CD4-positive, alpha-beta T cell treated with Interleukin-4 for 4 hours (primary cell): ENCODE data around the gene MNAT1.
"Not testable (repeated sequence)": the region's sequence is repeated elsewhere in the genome, so short reads cannot be mapped to it uniquely, and the experiment has no call there.

Source experiments
- DNase-seq: peaks from one replicate; pipeline ENCODE4 v3.0.0-alpha.2; 2020

The MNAT1 gene

DNA sequence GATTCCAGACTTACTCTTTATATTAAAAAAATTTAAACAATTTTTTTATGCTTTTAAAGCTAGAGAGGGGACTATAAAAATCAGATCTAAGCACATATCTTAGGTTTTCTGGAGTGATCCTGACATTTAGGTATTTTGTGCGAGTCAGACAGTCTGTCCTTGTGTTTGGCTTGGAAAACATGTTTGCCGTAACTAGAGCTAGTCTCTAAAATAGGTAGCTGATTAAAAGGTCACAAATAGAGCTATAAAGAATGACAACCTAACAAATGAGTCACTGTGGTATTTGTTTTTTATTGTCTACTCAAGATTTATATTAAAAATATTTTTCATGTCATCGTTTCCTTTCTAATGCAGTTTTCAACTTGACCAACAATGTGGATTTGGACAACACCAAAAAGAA is 73.4 kb downstream of the MNAT1 start:
- DNase-seq: no peak

DNA sequence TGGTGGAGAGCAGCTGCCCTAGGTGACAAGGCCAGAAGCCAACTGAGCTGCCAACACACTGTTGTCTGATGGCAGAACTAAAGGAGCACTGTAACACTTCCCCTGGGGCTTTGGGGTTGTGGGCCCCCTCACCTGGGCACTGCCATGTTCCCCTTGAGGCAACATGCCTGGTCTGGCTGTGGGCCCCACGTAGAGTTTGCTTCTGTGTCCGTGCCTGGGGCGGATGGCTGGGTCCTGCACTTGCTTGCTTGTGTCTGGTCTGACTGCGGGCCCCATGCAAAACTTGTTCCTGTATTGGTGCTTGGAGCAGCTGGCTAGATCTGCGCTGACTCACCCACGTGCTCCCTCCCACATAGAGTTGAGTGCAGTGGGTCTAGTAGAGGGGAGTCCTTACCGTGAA is 78.4 kb downstream of the MNAT1 start:
- DNase-seq: no peak

DNA sequence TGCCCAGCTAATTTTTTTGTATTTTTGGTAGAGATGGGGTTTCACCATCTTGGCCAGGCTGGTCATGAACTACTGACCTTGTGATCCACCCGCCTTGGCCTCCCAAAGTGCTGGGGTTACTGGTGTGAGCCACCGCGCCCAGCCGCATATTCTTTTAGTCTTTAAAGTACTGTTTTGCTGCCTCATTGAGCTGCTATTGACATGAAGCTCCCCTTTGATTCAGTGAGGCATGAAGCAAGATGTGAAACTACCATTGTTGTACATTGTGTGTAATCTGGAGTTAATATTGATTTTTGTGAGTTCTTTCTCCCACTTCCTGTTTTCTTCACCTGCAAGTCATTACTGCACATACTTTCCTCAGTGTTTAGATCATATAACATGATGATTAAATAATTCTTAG is 80.8 kb downstream of the MNAT1 start:
- DNase-seq: no peak

DNA sequence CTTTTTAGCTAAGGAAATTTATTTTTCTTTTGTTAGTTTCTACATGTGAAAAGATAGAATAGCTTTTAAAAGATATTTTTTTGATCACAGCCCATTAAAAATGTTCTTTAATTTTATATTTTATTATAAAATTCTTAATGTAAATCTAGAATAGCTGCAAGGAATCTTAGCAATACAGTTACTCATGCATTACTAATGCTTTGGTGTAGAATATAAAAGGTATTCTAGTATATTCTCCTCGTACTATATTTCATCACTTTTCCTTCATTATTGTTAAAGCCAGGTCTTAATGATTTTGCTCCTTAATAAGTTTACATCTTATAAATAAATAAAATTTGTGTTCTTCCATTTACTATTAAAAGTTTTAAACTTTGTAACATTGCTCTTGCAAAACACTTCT is 82.6 kb downstream of the MNAT1 start:
- DNase-seq: no peak

DNA sequence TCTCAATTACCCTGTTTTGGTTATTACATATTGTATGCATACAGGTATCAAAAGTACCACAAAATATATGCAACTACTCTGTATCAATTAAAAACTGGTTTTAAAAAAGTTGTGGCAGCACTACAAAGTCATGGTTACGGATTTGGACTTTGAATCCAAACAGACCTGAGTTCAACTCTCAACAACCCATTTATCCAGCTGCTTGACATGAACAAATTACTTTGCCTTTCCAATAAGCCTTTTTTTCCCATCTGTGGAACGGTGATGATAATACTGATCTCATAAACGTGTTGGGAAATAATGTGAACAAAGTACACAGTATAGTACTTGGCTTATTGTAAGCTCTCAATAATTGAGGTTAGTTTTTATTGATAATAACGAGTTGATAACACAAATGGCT is 85.0 kb downstream of the MNAT1 start:
- DNase-seq: no peak

DNA sequence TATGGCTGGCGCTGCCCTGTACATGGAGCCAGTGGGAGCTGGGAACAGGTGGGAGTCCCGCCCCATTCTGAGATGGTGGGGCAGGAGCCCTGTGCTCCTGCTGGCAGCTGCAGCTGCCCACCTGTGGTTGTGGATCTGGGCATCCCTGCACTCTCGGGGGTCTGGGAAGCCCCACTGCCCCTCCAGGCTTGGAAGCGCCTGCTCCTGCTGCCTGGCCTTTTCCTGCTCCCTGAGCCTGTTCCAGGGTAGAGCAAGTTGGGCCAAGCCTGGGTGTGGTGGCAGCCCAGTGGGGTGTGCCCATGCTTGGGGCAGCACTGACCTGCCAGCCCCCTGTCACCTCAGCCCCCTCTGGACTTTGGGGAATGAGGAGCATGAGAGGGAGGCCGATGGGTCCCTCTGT is 104.0 kb downstream of the MNAT1 start:
- no peak for DNase-seq

DNA sequence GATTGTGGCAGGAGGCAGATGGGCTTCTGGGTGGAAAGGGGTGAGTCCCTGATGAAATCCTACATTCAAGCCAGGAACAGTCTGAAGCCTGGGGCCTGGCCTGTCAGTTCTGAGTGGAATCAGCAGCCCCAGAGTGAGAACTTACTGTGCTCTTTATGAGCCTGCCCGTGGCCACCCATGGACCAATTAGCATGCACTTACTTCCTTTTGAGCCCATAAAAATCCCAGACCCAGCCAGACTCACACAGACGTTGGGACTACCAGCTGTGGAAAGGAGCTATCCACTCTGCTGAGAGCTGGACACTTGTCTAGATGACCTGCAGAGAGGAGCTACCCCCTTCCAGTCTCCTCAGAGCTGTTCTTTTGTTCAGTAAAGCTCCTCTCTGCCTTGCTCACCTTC is 104.5 kb downstream of the MNAT1 start:
- no peak for DNase-seq

DNA sequence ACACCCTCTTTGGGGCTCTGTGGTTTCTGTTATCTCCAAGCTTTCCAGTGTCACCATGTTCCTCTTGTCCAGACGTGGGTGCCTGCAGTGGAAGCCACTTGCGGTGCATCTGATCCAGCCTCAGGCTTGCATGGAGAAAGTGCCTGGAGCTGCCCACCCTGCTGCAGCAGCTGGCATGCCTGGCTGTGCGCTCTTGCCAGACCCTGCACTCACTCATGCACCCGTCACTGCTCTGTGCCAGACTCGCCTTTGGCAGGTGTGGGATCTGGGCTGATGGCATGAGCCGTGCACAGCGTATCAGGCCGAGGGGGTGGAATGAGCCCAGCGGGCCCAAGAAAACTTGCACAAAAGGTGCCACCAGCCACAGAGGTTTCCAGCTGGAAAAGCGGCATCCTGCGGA is 105.1 kb downstream of the MNAT1 start:
- no peak for DNase-seq

DNA sequence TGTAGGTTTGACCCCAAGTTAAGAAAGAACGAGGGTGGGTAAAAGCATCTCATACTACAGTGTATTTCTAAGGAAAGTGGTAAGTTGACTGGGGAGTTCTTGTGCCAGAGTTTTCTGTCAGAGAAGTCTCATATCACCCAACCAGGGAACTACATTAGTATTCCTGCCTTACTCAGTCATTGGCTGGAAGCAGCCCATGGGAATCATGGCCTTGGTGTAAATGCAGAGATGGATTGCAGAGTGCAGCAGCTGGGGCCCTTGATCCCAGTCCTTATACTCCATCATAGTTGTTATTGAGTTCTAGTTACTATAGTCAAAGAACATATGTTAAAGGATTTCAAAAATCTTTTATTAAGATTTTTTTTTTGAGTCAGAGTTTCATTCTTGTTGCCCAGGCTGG is 105.8 kb downstream of the MNAT1 start:
- DNase-seq: no peak

DNA sequence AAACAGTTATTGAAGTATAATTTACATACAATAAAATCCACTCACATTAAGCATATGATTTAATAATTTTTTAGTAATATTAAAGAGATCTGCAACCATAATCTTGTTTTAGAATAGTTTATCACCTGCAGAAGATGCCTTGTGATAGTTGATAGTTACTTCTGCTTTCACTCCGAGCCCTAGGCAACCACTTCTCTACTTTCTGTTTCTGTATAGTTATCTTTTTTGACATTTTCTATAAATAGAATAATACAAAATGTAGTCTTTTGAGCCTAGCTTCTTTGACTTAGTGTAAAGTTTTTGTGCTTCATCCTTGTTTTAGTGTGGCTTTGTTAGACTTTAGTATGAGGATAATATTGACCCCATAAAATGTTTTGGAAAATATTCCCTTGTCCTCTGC is 111.0 kb downstream of the MNAT1 start:
- no peak for DNase-seq

DNA sequence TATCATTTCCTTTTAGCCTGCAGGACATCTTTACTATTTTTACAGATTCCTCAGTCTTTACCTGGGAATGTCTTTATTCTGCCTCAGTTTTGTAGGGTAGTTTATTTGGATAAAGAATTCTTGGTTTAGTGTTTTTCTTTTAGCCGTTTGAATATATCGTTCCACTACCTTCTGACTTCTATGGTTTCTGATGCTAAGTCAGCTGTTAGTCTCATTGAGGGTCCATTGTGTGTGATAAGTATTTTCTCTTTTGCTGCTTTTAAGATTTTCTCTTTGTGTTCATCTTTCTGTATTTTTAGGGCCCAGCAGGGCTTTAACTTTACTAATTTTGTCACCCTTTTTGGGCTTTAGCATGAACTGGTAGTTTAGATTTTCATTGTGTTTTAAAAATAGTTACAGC is 113.5 kb downstream of the MNAT1 start:
- DNase-seq: no peak

DNA sequence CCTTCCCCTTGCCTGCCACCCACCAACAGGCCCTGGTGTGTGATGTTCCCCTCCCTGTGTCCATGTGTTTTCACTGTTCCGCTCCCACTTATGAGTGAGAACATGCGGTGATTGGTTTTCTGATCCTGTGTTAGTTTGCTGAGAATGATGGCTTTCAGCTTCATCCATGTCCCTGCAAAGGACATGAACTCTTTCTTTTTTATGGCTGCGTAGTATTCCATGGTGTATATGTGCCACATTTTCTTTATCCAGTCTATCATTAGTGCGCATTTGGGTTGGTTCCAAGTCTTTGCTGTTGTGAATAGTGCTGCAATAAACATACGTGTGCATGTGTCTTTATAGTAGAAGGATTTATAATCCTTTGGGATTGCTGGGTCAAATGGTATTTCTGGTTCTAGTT is 117.1 kb downstream of the MNAT1 start:
- not testable (repeated sequence) for DNase-seq

DNA sequence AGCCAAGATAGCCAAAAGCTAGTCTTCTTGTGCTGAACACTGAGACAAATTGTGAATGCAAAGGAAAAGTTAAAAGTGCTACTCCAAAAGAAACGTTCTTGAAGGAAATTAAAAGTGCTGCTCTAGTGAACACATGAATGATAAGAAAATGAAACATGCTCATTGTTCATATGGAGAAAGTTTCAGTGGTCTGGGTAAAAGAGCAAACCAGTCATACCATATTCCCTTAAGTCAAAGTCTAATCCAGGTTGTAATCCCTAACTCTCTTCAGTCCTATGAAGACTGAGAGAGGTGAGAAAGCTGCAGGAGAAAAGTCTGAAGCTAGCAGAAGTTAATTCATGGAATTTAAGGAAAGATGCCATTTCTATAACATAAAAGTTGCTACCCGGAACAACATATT is 121.5 kb downstream of the MNAT1 start:
- no peak for DNase-seq

DNA sequence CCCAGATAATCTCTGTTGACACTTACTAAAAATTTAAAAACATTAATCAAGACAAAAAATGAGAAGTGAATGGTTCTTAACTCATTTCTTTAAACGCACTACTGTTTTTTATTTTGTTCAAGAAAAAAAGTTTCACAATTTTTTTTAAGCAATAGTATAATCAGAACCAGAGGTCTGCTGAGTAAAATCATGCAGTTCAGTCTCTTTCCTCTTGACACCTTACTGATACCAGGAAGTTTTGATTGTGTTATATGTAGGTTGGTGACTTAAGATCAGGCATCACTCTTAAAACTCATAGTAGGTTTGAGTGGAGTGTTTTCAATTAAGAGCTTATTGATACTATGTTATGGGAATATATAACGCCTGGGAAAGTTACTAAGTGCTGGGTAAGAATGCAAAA is 125.0 kb downstream of the MNAT1 start:
- DNase-seq: no peak

DNA sequence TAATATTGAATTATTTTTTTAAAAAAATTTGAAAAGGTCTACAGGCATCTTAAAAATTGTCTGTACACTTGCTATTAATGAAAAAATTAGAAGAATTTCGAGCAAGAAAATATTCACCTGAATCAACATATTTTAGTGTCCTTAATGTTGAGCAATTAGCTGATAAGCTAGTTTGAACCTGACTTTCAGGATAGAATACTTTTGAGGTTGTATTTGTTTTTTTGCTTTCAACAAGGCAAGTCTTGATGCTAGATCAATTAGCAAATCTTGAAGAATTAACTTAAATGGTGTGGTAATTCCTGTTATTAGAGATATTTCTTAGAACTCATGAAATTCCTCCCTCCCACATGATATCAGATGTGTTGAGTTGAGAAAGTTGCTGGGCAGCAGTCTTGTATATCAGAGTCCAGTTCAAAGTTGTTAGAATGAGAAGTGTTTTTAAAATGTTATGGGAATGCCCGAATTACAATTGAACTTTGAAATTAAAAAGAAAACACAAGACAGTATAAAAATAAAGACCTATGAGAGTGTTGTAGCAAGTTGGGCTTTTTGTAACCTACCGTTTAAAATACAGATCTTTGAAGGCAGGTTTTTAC is 127.1 kb downstream of the MNAT1 start:
- DNase-seq: no peak

DNA sequence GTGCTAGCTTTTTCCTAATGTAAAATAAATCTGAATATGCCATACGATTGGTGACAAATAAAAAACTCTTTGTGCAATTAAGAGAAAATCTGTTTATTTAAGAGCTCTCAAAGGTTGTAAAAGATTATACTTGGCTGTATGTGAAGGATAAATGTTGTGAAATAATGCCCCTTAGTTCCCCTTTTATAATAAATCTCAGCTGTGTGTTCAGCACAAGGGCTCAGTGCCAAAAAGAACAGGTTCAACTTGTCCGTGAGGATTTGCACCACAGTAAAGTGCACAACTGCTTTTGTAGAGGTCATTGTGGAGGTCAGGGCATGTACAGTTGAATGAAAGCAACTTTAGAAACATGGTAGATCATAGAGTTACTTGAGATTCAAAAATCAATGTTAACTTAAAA is 127.7 kb downstream of the MNAT1 start:
- DNase-seq: no peak

DNA sequence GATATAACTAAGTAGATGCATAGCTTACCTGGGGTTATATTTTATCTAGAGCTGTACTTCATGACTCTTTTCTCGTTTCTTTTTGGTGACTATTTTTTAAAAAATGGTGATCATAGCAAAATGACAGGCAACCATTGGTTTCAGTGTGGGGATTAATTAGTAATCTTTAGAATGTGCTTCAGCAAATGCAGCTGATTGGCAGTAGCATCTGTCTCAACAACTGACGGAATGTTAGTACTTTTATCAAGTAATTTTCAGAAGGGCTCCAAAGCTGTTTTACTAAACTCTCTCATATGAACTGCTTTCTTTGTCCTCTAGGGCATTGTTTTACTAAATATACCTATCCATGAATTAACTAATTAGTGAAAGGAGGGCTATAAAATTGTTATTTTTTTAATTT is 128.7 kb downstream of the MNAT1 start:
- no peak for DNase-seq

DNA sequence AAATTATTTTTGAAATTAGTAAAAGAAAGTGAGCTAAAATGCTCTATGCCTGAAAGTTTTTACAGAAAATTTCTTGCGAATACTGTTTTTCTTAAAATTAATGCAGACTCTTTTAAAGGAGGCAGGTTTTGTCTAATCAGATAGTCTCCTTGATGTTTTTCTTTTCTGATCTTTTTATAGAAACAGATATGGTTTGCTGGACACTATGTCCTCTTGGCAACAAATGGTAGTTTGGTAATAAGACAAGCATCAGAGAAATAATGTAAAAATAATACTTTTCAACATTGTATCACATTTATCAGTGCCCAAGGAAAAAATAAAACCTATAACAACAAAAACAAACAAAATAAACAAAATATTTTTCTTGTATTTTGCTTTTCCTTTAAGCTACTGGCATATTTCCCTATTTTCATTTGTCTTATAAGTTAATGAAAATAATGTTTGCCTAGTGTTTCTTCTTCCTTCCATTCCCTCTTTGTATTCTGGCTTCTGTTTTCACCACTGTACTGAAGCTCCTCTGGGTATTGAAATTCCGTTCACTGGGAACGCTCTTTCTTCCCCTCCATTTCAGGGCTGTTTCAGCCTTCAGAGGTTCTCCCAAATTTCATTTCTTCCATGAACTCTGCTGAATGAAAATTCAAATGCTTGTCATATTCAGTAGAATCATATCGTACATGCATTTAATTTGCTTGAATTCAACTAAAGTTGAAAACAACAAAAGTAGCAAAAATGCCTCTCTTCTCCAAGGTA is 131.0 kb downstream of the MNAT1 start:
- no peak for DNase-seq

DNA sequence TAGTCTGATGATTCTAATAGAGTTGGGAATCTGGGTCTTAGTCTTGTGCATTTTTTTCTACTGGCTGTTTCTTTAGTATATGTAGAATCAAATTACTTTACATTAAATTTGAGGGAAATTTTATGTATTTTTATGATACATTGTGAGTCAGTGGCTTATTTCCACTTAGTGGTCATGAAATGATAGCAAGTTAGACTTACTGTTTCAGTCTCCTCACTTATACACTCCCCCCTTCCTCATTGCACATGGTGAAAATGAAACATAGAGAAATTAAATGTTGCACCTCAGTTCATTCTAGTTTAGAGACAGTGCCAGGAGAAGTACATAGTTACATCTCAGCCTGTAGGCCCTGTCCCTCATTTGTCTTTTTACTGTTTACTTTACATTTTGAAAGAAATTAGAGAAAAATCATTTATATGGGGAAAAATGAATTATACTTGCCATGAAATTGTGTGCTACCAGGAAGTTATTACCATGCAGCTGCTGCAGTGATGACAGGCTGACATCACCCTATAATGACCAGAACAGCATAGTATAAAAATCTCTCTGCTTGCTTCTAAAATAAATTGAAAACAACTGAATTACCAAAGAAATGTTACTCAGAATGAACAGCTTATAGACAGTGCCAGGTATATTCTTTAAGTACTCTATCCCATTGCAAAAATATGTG is 133.1 kb downstream of the MNAT1 start:
- no peak for DNase-seq

DNA sequence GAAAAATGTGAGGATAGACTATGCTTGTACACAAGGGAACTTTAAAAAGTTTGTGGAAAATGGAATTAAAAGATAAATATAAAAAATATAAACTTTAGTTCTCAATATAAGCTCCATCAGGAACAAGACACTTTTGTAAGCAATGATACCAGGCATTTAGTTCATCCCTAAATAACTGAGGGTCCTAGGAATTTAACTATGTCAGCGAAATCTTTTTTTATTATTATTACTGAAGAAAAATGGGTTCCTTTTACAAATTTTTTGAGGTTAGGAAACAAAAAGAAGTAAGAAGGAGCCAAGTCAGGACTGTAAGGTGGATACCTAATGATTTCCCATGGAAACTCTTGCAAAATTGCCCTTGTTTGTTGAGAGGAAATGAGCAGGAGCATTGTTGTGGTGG is 143.6 kb downstream of the MNAT1 start:
- no peak for DNase-seq

DNA sequence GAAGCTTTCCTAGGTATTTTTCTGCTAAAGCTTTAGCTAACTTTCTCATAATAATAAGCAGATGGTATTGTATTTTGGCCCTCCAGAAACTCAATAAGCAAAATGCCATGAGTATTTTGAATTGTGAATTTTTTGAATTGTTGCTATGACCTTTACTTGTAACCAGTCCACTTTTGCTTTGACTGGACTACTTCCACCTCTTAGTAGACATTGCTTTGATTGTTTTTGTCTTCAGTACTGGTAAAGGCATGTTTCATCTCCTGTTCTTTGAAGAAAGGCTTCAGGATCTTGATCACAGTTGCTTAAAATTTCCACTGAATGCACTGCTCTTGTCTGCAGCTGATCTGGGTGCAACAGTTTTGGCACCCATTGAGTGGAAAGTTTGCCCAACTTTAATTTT is 144.0 kb downstream of the MNAT1 start:
- no peak for DNase-seq

DNA sequence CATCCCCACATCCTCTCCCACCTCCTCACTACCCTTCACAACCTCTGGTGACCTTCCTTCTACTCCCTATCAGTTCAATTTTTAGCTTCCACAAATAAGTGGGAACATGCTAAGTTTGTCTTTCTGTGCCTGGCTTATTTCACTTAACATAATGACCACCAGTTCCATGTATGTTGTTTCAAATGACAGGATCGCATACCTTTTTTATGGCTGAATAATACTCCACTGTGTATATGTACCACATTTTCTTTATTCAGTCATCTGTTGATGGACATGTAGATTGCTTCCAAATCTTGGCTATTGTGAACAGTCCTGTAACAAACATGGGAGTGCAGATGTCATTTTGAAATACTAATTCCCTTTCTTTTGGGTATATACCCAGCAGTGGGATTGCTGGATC is 147.7 kb downstream of the MNAT1 start:
- DNase-seq: no peak

DNA sequence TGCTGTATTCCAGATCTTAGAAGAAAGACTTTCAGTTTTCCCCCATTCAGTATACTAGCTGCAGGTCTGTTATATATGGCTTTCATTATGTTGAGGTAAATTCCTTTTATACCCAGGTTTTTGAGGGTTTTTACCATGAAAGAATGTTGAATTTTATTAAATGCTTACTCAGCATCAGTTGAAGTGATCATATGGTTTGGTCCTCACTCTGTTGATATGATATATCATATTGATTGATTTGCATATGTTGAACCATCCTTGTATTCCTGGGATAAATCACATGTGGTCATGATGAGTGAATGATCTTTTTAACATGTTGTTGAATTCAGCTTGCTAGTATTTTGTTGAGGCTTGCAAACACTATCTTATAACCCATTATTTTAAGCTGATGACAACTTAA is 149.6 kb downstream of the MNAT1 start:
- DNase-seq: no peak

DNA sequence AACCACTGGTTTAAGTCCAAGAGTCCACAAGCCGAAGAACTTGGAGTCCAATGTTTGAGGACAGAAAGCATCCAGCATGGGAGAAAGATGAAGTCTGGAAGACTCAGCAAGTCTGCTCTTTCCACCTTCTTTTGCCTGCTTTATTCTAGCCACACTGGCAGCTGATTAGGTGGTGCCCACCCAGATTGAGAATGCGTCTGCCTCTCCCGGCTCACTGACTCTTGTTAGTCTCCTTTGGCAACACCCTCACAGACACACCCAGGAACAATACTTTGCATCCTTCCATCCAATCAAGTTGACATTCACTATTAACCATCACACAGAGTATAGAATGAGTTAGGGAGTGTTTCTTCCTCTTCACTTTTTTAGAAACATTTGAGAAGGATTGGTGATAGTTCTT is 156.1 kb downstream of the MNAT1 start:
- not testable (repeated sequence) for DNase-seq

DNA sequence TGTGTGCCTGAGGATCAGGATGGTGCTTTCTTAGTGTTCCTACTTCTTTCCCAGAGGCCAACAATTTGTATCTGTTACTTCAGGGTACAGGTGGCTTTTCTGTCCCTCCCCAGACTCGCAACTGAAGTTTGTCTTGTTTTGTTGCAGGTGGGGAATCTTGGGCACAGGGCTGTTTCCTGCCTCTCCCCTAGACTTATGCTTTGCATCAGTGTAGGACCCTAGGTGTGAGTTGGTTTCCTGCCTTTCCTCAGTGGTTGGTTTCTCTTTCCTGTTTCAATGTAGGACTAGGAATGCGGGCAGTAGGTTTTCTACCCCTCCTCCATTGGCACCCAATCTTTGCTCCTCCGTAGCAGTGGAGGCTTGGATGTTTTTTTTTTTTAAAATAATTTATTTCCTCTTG is 159.3 kb downstream of the MNAT1 start:
- DNase-seq: no peak
